Measurements from ENCODE around the gene C14orf119. TPM values are rescaled to one million over a fixed set of nuclear protein-coding genes. Genes with fewer than 3 reads are reported as not detected.

C14orf119 gene
- total and polyA plus RNA-seq, 3 donors from 2014 or later, result 17.7 to 60.8 (median 26.9) TPM

- H3K4me3 ChIP-seq, result no peak overlapping the region
- H3K4me1 ChIP-seq, result peaks cover 10% of the 10 kb centered on the region
- no peaks in the 10 kb centered on the region for H3K27me3 ChIP-seq
- H3K27ac ChIP-seq, result no peak overlapping the region
- WGBS, 2 donors, result 73 to 76% methylated on average over 11 to 17 of the region's 17 CpGs
- H3K36me3 ChIP-seq (ENCODE audit: low read depth, missing control alignments), result no peaks in the 10 kb centered on the region
- peak; percentile 49 for DNase-seq
- TF ChIP-seq, protein P1, sequence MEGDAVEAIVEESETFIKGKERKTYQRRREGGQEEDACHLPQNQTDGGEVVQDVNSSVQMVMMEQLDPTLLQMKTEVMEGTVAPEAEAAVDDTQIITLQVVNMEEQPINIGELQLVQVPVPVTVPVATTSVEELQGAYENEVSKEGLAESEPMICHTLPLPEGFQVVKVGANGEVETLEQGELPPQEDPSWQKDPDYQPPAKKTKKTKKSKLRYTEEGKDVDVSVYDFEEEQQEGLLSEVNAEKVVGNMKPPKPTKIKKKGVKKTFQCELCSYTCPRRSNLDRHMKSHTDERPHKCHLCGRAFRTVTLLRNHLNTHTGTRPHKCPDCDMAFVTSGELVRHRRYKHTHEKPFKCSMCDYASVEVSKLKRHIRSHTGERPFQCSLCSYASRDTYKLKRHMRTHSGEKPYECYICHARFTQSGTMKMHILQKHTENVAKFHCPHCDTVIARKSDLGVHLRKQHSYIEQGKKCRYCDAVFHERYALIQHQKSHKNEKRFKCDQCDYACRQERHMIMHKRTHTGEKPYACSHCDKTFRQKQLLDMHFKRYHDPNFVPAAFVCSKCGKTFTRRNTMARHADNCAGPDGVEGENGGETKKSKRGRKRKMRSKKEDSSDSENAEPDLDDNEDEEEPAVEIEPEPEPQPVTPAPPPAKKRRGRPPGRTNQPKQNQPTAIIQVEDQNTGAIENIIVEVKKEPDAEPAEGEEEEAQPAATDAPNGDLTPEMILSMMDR (IDR thresholded peaks at IDR 0.05), result no peak
- TF ChIP-seq POLR2A (IDR thresholded peaks at IDR 0.05), result no peak
- H3K9me3 ChIP-seq, result no peaks in the 10 kb centered on the region
- intact Hi-C loops (cut with DNase I; ENCODE audit: low total_unique reads), result no loop called here
Measured at GRCh38 chr14:23054000-23054811, 41.1 kb upstream of the C14orf119 start.

DNA sequence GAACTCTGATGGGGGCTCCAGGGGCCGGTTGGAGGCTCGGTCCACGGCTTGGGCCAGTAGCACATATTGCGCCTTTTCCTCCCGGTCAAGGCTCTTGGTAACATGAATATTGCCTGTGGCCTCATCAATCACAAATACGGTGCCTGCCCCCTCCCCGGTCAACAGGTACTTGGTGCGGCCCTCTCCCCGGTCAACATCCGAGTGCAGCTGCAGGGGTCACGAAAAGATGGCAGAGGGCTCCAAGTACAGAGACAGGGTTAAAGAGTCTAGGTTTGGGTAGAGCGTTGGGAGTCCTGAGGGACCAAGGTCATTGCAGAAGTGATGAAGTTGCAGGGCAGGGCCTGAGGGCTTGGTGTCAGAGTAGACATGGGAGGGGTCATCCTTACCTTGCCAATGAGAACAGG lies 40.2 kb upstream of the C14orf119 start:
- intact Hi-C loops (cut with DNase I; ENCODE audit: low total_unique reads), result loop anchor here (5.0 kb wide), 1 partner anchor 68 kb away; no protein-coding TSS in a partner anchor
- no peaks in the 10 kb centered on the region for H3K9me3 ChIP-seq
- TF ChIP-seq POLR2A (IDR thresholded peaks at IDR 0.05), result no peak
- TF ChIP-seq, protein P1 (IDR thresholded peaks at IDR 0.05), result no peak
- peaks cover 10% of the 10 kb centered on the region for H3K4me1 ChIP-seq
- H3K27me3 ChIP-seq, result no peaks in the 10 kb centered on the region
- no peak for DNase-seq
- H3K27ac ChIP-seq, result no peak overlapping the region
- no peaks in the 10 kb centered on the region for H3K36me3 ChIP-seq (ENCODE audit: low read depth, missing control alignments)
- 94 to 97% methylated on average over 12 of the region's 12 CpGs for WGBS, 2 donors
- H3K4me3 ChIP-seq, result no peak overlapping the region

DNA sequence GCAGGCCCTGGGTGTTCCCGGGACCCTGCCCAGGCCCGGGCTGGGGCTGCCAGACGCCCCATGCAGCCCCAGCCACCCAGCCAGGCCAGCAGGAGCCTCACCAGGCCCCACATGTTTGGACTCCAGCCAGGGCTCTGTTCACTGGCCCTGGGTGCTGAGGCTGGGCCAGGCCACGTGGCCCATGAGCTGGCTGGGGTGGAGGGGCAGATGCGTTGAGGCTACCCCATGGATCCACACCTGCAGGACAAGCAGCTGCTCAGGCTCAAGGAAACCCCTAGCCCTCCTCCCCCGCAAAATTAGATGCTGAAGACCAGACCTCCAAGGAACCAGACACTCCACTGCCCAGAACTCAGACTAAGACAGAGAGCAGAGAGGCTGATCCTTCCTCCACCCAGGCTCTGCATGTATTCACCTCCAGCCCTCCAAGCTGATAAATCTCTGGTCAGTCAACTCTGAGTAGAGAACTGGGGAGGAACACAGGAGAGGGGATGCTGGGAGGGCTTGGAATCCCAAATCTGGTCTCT lies 39.6 kb upstream of the C14orf119 start:
- H3K4me3 ChIP-seq, result no peak overlapping the region
- H3K9me3 ChIP-seq, result no peaks in the 10 kb centered on the region
- WGBS, 2 donors, result 60 to 63% methylated on average over 1 to 6 of the region's 6 CpGs
- intact Hi-C loops (cut with DNase I; ENCODE audit: low total_unique reads), result loop anchor here (5.0 kb wide), 1 partner anchor 68 kb away; no protein-coding TSS in a partner anchor
- H3K4me1 ChIP-seq, result peaks cover 10% of the 10 kb centered on the region
- no peak overlapping the region for H3K27ac ChIP-seq
- H3K27me3 ChIP-seq, result no peaks in the 10 kb centered on the region
- DNase-seq, result no peak
- no peaks in the 10 kb centered on the region for H3K36me3 ChIP-seq (ENCODE audit: low read depth, missing control alignments)
- TF ChIP-seq POLR2A (IDR thresholded peaks at IDR 0.05), result no peak
- TF ChIP-seq, protein P1 (IDR thresholded peaks at IDR 0.05), result no peak

DNA sequence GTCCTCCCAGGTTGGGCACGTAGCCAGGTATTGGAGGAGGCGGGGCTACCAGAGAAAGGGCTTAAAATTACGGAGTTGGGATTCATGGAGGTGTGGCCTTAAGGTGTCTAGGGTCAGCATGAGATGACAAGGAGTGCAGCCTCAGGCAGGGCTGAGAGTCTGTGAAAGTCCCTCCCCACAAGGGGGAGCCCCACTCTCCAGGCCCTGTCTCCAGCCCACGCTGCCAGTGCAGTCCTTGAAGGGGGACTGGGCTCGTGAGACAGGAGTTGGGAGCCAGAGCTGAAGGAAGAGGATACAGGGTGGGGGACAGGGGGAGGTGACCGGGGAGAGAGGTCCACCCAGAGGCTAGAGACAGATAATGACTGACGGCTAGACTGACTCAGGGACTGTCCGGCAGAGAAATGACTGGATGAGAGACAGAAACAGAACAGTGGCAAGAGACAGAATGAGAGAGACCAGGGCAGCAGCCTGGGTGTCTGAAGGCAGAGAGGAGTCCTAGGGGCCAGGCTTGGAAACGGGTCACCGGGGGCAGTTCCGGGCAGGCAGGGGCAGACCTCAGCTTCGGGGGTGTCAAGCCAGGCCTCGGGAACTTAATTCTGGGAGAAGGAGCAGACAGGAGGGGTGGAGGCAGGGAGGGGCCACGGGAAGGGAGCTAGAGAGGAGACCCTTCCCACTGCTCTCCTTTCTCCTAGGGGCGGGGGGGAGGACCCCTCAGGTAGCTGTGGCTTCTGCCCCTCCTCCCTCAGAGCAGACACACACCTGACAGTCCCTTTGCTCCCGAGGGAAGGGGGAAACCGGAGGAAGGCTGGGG lies 39.0 kb upstream of the C14orf119 start:
- DNase-seq, result peak; percentile 71
- WGBS, 2 donors, result 12 to 17% methylated on average over 16 to 17 of the region's 17 CpGs
- Histone ChIP-seq H3K4me3 (peak overlapping the region in 1 of 2 donors; percentile 70), H3K9me3 (no peaks in the 10 kb centered on the region), H3K4me1 (peaks cover 10% of the 10 kb centered on the region), H3K27me3 (no peaks in the 10 kb centered on the region), H3K27ac (no peak overlapping the region), H3K36me3 (ENCODE audit: low read depth, missing control alignments) (no peaks in the 10 kb centered on the region)
- TF ChIP-seq POLR2A (IDR thresholded peaks at IDR 0.05), result no peak
- TF ChIP-seq, protein P1 (IDR thresholded peaks at IDR 0.05), result peak; percentile 28 to 53 (median 52)
- intact Hi-C loops (cut with DNase I; ENCODE audit: low total_unique reads), result loop anchor here (5.0 kb wide), 1 partner anchor 69 kb away; no protein-coding TSS in a partner anchor
